NCI-H2029 (cell line): ENCODE results near the gene ASPG.

Source experiments
- DNase-seq: peaks from one replicate; lab custom pipeline; 2025; lab: John Stamatoyannopoulos, UW

ASPG gene

DNA sequence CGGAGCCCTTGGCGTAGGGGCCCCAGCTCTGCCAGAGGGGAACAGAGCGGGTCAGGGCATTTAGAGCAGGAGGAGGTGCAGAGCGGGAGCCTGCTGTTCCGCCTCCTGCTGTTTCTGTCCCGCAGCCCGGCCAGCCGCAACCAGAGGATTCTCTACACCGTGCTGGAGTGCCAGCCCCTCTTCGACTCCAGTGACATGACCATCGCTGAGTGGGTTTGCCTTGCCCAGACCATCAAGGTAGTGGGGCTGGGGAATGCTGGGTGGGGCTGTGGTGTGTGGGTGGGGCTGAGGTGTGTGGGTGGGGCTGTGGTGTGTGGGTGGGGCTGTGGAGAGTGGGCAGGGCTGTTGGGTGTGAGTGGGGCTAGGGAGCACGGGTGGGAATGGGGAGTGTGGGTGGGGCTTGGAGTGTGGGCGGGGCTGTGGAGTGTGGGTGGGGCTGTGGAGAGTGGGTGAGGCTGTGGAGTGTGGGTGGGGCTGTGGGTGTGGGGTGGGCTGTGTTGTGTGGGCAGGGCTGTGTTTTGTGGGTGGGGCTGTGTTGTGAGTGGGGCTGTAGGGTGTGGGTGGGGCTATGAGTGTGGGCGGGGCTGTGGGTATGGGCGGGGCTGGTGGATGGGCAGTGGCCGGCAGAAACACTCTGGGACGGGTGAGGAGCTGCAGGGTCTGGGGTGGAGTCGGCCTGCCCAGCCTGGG, 8.0 kb downstream of the ASPG start:
- no peak for DNase-seq

DNA sequence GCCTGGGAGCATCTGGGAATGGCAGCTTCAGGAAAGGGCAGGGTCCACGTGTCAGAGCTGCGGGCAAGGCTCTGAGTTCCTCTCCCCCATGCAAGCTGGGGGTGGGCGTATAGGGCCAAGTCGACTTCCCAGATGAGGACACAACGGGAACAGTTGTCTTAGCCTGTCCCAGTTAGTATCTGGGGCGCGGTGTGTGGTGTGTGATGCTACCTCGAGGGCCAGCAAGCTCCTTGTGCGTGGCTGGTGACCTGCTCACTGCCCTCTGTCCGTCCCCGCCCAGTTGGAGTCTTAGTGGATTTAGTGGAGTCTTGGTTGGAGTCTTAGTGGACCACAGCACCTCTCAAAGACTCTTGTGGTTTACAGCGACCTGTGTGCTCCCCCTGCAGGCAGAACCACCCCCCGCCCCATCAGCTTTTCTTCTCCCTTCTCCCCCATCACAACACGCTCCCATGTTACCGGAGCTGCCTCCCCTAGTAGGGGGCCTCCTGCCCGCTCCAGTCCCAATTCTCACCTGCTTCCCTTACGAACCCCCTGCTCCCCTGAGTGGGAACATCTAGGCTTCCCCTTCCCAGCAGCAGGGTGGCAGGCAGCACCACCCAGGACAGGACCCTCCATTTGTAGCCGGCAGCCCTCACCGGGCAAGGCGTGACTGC, 8.7 kb downstream of the ASPG start:
- DNase-seq, result no peak

DNA sequence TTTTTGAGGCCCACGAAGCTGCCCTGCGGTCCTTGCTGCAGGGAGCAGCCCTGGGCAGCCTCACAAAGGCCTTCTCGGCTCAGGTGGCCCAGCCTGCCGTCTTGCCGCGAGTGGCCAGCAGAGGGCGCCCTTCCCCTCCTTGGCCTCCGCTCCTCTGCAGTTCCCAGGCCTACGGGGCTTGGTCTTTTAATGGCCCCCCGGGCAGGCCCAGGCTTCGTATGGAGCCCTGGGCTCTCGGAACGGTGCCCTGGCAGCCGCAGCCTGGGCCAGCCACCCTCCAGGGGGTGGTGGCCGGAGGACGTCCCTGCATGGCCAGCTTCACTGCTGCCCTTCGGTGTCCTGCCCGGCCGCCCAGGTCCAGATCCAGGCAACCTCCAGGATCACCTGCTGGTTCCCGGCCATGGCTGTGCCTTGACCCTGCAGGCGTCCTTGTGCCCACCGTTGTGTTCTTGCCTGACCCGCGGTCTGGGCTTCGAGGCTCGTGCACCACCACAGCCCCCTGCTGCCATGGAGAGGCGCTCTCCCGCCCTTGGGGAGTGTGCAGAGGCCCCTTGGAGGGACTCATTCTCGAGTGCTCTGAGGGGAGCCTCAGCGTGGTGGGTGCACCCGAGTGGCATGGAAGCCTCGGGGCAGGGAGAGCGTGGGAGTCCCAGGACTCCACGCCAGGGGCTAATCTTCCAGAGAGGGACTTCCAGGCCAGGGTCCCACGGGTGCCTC, 9.4 kb downstream of the ASPG start:
- no peak for DNase-seq

DNA sequence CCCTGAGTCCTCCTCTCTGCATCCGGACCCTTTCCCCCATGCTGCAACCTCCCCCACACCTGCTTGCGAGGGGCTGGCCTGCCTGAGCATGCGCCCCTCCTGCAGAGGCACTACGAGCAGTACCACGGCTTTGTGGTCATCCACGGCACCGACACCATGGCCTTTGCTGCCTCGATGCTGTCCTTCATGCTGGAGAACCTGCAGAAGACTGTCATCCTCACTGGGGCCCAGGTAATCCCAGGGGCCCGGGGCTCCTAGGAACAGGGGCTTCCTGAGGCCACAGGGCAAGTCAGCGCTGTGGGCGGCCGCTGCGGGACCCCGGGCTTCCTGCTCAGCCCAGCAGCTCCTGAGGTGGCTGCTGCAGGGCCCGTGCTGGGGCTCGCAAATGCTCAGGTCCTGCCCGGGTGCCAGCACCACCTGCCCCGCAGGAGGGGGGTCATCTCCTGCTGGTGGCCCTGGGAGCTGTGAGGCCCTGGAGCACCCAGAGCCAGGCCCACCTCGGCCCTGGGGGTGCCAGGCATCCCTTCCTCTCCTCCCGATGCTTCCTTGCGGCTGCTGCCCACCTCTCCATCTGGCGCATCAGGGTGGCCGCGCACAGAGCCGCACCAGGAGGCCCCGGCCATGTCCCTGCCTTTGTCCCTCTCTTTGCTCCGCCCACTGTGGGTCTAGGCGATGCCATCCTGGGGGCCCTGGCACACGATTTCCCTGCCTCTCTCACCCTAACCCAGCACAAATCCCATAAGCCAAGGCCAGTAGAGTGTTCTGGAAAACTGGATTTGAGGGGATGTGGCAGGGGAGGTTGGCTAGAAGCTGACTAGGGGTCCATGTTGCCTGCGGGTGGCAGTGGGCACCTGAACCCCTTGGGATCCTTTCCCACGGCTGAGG, 10.2 kb downstream of the ASPG start:
- no peak for DNase-seq

DNA sequence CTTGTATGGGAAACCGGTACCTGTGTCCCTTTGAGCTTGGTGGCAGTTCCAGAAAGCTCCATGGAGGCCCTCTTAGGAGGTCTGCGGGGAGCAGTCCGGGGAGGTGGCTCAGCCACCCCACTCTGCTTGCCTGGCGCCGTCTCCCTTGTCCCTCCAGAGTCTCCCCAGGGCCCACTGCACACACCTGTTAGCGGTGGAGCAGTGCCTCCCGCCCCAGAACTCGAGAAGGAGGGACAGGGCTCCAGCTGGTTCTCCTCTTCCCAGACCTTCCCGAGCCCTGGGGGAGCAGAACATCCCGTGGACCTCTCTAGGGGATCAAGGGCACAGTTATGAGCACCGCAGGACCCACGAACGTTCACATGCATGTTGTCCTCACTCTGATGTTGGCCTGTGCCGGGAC, 10.8 kb downstream of the ASPG start:
- no peak for DNase-seq

DNA sequence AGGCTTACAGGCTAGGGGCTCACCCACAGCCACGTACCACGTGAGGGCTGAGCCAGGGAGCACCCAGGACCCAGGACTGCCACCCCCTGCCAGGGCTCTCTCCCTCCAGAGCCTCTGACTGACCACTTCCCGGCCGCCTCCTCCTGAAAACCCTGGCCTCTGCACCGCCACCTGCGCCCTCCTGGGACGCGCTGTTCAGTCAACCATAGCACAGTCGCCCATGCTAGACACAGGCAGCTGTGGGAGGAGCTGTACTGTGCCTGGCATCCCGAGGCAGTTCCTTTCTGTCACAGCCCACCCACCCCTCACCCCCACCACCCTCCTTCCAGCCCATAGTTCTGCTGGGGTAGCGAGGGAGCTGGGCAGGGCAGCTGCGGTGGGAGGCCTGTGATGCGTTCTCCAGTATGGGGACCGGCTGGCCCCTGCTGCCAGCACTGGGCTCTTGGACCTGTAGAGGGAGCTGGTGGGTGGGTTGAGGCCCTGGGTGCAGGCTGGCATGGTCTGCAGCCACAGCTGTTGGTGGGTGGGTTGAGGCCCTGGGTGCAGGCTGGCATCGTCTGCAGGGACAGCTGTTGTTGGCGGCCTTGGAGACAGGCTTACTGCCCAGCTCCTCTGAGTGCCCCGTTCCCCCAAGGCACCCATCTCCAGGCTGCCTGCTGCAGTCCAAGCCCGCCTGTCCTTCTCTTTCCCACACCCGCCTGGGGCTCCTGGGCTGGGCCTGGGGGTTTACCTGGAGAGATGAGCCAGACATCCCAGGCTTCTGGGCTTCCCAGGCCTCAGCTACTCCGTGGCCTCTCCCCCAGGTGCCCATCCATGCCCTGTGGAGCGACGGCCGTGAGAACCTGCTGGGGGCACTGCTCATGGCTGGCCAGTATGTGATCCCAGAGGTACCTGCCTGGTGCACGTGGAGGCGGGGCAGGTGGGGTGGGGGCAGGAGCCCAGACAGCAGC, 11.5 kb downstream of the ASPG start:
- no peak for DNase-seq

DNA sequence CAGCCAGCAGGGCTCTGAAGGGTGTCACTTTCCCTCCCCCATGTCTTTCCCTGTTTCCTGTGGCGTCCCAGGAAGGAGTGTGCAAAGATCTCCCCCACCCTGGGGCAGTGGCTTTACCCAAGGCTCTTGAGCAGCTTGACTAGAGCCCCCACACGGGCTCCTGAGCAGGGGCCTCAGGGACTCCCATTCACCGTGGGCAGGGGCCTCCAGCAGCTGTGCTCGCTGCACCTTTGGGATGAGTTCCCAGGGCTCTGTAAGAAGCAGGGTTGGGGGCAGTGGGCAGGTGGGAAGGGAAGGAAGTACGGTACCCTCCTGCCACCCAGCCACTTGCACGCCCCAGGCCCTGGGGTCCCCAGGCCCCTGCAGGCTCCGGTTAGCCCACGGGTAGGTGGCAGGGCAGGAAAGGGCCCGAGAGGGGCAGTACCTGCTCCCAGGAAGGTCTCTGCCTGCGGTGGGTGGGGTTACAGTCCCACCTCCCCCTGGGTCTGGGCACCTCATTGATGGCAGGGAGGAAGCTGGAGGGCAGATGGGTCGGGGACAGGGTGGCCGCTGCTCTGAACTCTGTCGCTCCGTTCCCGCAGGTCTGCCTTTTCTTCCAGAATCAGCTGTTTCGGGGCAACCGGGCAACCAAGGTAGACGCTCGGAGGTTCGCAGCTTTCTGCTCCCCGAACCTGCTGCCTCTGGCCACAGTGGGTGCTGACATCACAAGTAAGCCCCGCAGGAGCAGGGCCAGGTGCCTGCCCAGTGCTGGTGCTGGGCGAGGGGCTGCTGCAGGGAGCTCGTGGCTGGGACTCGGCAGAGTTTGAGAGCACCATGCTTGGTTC, 13.0 kb downstream of the ASPG start:
- DNase-seq, result no peak

DNA sequence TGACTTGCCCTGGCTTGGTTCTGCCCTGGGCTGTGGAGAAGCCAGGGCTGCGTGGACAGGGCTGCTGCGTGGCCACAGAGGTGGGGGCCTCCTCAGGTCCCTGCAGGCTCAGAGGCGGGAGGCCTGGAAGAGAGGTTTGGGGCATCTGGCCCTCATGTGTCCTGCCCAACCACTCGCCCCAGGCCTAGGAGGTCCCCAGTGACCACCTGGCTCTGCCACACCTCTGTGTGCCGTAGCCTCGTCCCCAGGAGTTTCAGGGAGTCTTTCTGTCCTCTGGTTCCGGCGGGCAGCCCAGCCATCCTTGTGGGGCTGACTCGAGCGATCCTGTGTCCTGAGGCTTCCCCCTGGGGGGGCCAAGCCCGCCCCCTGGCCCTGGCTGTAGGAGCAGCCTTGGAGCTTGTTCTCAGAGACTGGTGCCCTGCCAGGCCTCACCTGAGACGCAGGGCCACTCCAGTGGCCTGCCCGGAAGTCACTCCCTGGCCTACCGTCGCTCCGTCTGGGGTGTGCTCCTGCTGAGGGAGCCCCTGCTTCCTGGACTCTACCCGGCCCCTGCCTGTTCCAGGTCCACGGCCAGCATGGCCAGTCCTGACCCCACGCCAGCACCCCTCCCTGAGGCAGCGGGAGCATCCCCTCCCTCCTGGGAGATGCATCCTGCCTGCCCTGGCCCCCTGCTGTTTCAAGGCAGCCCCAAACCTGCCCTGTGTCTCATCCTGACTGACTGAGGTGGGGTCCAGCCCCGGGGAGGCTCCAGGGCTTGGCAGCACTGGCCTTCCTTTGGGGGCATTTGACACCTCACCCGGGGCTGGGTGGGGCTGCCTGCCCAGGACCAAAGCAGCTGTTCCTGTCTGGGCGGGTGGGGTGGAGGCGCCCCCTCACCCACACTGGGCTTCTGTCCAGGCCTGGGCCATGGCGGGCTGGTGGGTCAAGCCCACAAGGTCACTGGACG, 13.9 kb downstream of the ASPG start:
- DNase-seq, result no peak

DNA sequence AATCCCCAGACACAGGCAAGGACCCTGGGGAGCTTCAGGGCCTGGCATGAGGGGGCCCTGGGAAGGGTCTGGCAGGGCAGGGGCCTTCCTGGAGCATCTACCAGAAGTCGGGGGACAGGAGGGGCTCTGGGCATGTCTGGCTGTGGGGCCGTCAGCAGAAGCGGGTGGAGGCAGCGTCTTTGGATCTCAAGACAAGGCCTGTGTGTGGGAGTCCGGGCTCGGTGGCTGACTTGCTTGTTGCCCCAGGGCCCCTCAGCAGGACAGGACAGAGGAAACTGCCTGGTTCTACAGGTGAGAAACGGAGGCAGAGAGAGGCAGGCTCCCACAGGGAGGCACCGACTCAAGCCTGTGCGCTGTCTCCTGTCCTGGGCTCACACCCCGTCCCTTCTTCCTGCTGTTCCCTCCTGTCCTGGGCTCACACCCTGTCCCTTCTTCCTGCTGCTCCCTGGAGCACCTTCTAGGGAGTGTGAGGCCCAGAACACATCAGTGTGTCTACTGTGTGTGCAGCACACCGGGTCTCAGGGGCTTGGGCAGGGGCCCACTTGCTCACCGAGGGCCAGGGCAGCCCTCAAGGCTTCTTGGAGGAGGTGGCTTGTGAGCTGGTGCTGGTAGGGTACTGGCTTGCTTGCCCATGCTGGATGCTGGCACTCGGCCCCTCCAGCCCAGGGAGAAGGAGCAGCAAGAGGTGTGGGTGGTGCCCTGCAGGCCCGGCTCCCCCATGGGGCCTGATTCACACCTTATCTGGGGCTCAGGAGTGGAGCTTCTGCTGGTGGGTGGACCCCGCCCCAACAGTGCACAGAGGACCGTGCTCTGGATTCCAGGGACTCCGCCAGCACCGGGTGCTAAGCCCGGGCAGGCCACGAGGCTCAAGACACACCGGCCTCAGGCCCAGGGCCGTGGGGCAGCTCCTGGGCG, 14.9 kb downstream of the ASPG start:
- no peak for DNase-seq

DNA sequence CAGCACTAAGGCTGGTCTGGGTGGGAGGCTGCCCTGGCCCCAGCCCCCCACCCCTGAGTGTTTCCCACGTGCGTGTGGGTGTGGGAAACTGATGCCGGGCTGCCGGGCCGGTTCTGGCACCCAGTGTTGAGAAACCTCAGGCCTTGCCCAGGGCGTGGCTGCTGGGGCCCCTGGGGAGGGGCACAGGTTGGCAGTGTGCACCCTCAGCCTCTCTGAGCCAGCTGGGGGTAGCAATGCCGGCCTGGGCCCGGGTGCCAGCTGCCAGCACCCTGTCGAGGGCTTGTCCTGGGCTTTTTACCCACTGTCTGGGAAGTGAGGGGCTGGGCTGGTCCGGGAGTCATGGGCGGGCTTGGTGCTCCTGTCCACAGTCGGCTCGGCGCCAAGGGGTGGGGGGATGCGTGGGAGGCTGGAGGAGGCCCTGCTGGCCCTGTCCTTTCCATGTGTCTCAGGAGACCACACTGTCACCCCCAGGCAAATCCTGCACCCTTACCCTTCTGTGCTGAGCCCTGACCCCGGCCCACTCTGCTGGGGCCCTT, 15.7 kb downstream of the ASPG start:
- DNase-seq, result no peak

DNA sequence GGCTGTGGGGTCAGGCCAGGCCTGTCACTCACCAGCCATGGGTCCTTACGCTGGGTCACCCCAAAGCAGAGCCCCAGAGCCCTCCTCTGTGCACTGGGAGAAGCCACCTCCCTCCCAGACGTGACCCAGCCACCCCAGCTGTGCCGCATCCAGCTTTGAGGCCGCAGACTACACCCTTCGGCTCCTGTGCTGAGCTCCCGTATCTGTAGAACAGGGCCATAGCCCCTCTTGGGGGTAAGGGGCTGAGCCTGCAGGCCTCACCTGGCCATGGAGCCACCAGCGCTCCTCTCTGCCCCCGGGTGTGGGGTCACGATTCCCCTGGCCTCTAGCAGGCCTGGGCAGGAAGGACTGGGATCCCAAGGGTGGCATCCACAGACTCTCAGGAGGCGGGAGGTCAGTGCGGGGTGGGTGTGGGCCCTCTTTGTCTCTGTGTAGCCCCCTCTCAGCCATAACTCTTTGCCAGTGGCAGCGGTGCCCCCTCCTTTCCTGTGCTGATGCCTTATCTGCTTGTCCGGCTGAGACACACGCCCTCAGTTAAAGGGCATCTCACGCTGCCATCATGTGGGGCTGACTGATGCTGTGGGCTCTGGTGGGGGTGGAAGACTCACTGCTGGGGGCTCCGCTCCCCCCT, 16.3 kb downstream of the ASPG start:
- no peak for DNase-seq

DNA sequence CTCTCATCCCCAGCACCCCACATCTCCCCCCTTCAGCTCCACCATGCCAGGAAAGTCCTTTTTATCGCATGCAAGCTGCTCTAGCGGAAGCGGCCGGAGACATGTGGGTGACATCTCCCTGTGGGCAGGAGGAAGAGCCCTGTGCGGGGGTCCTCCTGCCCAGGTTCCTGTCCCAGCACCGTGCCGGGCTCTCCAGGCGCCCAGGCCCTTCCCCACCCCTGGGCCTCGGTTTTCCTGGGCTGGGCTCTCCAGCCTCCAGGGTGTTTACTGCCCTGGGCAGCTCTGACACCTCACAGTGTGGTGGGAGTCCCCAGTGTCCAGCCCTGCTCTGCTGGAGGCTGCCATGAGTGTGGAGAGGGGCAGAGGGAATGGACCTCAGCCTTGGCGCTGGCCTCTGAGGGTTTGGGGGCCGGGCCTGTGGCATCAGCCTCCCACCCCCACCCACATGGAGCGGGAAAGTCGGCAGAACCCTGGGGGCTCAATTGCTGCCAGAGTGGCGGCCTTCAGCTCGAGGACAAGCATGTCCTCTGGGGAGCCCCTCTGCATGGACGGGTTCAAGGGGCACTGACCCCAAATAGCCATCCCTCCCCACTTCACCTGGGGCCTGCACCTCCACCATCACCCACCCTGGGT, 16.9 kb downstream of the ASPG start:
- no peak for DNase-seq

DNA sequence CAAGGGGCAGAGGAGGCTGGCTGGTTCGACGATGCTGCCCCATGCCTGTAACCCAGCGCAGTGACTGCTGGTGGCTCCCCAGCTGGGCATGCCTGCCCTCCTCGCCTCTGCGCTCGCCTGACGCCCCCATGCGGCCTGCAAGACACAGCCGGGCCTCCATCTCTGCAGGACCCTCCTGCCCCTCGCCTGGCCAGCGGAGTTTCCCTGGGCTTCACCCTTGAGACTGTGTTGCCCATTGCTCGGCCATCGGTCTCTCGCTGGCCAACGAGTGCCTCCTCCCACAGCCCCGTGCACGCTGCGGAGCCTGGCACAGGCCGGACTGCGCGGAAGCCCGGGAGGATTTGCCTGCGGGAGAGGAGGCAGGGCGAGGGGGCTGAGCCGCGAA, 17.6 kb downstream of the ASPG start:
- no peak for DNase-seq

DNA sequence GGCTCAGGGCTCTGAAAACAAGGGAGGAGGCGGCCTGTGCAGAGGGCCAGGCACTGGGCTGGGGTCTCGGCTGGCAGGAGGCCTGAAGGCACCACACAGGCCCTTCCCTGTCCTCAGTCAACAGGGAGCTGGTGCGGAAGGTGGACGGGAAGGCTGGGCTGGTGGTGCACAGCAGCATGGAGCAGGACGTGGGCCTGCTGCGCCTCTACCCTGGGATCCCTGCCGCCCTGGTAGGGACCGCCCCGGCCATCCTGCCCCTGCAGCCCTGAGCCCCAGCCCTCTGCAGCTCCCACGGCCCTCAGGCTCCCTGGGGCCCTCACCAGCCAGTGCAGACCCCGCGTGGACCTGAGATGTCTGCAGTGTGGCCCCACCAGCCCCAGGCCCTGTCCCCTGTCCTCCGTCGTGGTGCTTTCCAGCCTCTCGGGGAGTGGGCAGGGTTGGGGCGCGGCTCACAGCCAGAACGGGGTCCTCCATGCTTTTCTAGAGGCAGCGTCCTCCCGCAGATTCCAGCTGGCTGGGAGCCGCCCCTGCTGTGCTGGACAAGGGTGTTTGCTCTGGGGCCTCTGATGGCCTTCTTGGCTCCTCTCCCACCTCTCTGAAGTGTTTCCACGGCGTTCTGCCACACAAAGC, 18.1 kb downstream of the ASPG start:
- no peak for DNase-seq

DNA sequence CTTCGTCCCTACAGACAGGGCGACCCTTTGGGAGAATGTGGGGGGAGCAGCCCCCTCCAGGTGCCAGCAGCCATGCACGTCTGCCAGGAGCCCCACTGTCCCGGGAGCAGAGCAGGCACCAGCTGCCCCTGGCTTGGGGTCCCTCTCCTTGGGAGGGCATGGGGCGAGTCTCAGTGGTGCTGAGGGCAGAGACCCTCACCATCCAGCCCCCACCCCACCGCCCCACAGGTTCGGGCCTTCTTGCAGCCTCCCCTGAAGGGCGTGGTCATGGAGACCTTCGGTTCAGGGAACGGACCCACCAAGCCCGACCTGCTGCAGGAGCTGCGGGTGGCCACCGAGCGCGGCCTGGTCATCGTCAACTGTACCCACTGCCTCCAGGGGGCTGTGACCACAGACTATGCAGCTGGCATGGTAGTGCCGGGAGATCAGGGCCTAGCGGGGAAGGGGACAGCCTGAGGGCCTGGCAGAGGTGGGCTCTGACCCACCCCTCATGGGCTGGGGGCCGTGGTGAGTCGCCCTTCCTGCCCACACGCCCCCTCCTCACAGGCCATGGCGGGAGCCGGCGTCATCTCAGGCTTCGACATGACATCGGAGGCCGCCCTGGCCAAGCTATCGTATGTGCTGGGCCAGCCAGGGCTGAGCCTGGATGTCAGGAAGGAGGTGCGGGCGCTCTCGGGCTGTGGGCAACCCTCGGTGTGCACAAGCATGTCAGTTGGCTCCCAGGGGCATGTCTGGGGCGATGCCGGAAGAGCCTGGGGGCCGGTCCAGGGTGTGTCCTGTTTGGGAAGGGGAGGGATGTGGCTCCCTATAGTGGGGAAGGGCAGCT, 18.8 kb downstream of the ASPG start:
- DNase-seq, result no peak
